ENCODE results near the gene SLC29A2.

- TF ChIP-seq CTCF (IDR thresholded peaks at IDR 0.05) (no peak), EZH2 (IDR thresholded peaks at IDR 0.05; ENCODE audit: borderline replicate concordance, insufficient read depth, low read depth, low read length, poor library complexity, severe bottlenecking) (no peak)
These were observed 53.6 kb downstream of the SLC29A2 start for GRCh38 chr11:66317723-66318599.

All from B cell (primary cell).